Measurements from ENCODE around the gene OVAAL.
"Not testable (repeated sequence)": the region's sequence is repeated elsewhere in the genome, so short reads cannot be mapped to it uniquely, and the experiment has no call there.

The OVAAL gene

GRCh38 chr1:180540697-180541594, 17.8 kb upstream of the OVAAL start:
- DNase-seq, result no peak

DNA sequence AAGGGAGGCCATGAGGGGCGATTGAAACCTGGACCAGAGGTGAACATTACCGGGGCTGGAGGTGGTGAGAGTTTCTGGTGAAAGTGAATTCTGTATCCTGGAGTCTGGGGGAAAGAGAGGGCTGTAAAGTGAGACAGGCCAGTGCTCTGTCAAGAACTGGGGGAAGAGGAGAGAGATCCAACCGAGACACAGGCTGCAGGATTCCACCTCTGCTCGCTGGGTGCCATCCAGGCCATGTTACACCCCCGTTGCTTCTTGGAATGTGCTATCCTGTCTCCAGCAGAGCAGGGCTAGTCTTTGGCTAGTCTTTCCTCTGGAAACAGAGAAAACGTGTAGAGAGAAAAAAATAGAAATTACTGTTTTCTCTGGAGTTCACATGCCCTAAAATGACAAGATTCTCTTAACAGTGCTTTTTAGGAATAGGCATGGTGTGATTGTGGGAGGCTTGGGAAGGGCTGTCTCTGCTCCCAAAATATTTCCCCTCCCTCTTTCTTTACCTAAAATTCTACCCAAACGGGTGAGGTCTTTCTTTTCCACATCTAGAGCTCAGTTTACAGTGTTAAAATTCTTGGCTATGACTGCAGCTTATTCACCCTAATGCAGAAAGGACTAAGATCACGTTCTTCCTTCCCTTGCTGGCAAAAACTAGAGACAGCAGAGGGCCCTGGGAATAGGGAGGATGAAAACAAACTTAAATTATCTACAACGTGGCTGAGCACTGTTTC, 16.5 kb upstream of the OVAAL start:
- DNase-seq, result no peak

- no peak for DNase-seq
These were observed 16.0 kb upstream of the OVAAL start for GRCh38 chr1:180542838-180543145.

DNA sequence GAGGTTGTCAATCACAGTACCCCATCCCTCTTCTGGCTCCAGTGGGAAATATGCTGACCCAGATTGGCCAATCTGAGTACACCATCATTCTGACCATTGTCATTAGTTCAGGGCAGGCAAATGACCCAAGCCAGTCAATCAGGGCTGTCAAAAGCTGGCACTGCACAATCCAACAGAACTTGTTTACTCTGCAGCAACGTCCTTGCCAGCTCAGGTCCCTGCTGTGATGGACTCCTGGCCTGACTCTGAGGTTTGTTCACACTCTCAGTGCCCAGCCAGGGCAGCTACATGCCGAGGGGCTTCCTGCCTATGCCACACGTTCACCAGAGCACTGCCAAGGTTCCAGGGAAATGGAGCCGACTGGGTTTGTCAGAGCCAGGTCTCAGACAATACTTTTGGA, 14.7 kb upstream of the OVAAL start:
- no peak for DNase-seq

GRCh38 chr1:180545991-180546390, 12.8 kb upstream of the OVAAL start:
- no peak for DNase-seq

DNA sequence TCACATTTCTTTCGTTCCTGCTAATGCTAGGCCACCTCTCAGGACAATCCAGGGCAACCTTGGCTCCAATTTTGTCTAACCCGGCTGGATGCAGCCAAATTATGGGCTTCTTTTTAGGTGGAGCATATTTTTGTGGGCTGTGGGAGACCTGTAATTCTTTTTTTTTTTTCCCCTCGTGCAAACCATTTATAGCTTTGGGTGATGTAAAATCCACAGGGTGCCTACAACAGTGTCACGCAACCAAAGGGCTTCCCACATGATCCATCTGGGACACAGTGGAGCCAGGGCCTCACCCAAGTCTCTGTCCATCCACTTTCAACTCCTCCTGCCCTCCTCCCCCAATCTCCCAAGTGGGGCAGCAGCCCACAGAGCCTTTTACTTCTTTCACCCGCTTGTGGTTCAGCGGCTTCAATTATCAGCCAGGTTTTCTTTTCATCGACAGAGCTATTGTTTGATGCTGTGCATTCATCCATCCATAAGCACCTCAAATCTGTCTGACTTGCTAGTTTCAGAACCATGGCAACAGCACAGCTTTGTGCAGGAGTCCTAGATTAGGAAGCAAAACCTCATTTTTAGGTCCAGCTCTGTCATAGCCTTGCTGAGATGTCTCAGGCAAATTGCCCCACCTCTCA, 10.0 kb upstream of the OVAAL start:
- DNase-seq, result no peak

- not testable (repeated sequence) for DNase-seq
These were observed 9.0 kb upstream of the OVAAL start for GRCh38 chr1:180549770-180550169.

DNA sequence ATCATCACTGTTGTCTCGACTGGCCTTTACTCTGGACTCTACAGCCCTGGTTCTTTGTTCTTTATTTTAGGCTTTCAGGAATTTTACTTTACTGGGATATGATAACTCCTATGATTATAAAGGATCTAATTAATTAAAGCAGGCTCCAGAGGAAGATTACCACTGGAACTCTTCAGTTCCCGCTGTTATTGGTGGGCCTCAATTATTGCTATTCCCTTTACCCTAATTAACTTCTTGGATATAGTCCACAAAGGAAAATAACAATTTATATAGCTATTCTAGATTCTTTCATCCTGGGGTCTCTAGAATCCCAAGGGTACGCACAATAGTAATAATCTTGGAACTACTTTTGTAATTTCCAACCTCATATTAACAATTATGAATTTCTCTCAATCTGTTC, 8.5 kb upstream of the OVAAL start:
- DNase-seq, result no peak

GRCh38 chr1:180551997-180552396, 6.8 kb upstream of the OVAAL start:
- DNase-seq, result no peak

GRCh38 chr1:180553046-180553445, 5.7 kb upstream of the OVAAL start:
- DNase-seq, result not testable (repeated sequence)

- DNase-seq, result no peak
These were observed 3.4 kb upstream of the OVAAL start for GRCh38 chr1:180555411-180555810.

DNA sequence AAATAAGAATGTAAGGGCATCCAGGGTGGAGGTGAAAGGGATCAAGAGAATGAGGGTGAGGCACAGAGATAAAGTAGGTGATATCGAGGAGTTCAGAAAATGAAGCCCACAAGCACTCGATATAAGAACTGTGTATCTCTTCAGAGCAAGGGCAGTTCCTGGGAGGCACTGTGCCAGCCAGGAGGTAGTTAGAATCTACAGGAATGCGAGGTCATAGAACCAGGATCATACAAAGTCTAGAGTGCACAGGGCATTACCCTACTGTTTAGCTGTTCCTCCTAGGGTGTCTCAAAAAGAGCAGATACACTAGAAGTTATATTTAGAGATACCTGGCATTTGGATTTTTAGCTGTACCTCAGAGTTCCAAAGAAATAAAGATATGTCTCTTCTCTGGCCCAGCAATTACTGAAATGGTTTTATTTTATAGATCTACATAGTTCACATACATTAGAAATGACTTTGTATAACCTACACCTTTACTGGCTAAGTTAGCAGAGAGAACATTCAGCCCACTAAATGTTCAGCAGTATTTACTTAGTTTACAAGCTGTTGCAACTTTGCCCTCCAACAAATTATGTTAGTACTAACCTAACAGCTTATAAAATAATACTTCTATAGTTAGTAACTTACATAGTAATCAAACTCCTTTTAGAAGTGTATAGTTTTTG, 1.6 kb downstream of the OVAAL start:
- no peak for DNase-seq

GRCh38 chr1:180560868-180561600, 2.3 kb downstream of the OVAAL start:
- DNase-seq, result no peak

- DNase-seq, result no peak
These were observed 3.9 kb downstream of the OVAAL start for GRCh38 chr1:180562640-180563025.

DNA sequence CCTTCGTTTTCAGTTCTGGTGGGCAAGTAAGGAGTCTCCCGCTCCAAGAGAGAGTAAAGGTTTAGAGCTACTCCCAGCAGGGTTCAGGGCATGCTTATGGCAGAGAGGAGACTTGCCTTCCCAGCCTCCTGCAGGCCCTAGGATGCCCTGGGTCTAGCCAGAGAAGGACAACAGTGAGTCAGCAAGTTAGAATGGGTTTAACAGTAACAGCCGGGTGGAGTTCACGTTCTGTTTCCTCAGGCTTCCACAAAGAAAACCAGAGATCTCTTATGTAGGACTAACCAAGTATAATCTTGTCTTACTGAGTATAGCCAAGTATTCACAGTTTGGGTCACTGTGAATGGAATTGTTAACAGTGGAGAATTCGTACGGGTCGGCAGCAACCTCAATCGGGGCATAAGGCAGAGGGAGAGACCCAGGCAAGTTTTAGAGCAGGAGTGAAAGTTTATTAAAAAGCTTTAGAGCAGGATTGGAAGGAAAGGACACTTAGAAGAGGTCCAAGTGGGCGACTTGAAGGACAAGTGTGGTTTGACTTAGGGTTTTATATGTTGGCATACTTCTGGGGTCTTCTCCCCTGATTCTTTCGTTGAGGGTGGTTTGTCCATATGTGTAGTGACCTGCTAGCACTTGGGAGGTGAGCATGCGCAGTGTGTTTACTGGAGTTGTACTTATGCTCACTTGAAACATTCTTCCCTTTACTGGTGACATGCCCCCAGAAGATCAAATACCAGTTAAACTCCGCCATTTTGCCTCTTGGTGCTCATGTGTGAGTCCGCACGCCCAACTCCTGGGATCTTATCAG, 4.5 kb downstream of the OVAAL start:
- DNase-seq, result no peak

DNA sequence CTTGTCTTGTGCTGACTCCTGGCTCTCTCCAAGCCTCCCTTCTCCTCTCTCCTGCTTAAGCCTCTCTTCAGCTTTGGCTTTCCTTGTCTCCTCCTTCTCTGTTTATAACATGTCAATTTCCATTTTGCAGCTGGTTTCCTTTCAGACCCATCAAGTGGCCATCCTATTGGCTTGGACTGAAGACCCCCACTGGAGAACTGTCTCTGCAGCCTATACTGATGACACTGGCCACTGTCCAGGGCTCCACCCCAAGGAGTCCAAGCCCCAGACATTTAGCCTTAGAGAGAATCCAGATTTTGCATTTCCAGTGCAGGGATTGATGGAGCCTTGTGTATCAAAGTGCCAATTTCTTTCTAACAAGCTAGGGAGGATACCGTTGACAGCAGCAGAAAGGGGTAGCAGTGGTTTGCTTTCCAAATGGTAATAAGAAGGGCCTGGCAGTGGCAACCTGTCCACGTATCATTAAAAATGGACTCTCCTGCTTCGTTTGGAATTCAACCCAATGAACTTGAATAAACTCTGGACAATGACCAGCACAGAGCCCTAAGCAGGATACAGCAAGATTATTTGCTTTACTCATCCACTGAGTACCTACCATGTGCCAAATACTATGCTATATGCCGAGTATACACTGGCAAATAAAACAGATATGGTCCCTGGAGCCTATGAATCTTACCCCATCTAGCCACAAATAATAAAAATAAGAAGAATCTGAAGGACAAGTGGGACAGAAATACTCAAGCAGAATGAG, 6.5 kb downstream of the OVAAL start:
- no peak for DNase-seq

- no peak for DNase-seq
These were observed 7.3 kb downstream of the OVAAL start for GRCh38 chr1:180566026-180566425.

DNA sequence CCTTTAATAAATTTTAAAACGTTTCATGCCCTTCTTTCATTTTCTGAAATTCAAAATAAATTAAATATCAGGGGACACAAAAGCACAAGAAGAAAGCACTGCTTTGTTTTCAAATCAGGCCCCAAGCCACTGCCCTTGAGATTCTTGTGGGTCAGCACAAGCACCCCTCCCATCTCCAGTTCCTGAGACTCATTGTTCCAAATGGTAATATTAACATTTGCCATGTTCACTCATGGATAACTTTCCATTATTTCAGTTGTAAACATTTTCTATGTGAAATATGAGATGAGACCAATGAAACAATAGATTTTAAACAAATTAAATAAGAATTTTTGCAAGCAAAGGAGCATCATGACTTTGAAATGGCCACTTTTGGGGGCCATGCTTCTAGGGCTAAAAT, 7.7 kb downstream of the OVAAL start:
- DNase-seq, result no peak

- DNase-seq, result no peak
These were observed 8.9 kb downstream of the OVAAL start for GRCh38 chr1:180567654-180568053.

DNA sequence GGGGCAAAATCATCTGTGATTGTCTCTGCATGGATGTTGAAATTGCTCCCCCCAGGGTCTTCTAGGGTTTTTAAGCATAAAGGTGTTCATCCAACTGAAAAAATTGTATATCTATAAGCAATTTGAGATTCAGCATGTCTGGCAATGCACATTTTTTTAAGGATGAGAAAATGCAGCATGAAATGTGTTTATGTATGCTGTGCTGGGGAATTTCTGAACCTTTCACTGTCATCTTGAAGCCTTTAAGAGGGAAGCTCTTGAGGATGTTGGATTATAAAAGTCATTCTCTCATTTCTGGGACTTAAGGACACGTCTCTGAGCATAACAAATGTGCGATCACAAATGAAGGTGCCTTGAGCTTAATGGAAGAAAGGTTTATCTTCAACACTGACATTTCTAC, 9.4 kb downstream of the OVAAL start:
- no peak for DNase-seq

Data from 8988T (cell line).